ENCODE results near the gene UBE2D4.

Gene UBE2D4

GRCh38 chr7:43929529-43930457, 3.6 kb downstream of the UBE2D4 start:
- Histone ChIP-seq H3K4me1 (ENCODE audit: insufficient read depth, low read length) (peaks cover 25% of the 10 kb centered on the region), H3K36me3 (ENCODE audit: insufficient read depth, low read length) (no peaks in the 10 kb centered on the region), H3K4me2 (ENCODE audit: insufficient read depth, low read length) (no peak overlapping the region), H2AFZ (ENCODE audit: low read depth, low read length) (no peak overlapping the region), H4K20me1 (ENCODE audit: insufficient read depth, low read length) (no peaks in the 10 kb centered on the region), H3K79me2 (ENCODE audit: insufficient read depth, low read length) (peaks cover 12% of the 10 kb centered on the region), H3K4me3 (ENCODE audit: low read depth in 1 of 2, low read length in 2 of 2) (no peak overlapping the region), H3K9me3 (ENCODE audit: insufficient read depth, low read length, severe bottlenecking) (no peaks in the 10 kb centered on the region), H3K9ac (ENCODE audit: low read depth, low read length) (no peak overlapping the region), H3K27ac (ENCODE audit: low read length) (no peak overlapping the region), H3K27me3 (ENCODE audit: insufficient read depth, low read length, poor library complexity) (no peaks in the 10 kb centered on the region)
- DNase-seq (no peak), ATAC-seq (ENCODE audit: insufficient read depth, low read depth) (no peak)
- TF ChIP-seq EZH2 (IDR thresholded peaks at IDR 0.05; ENCODE audit: borderline replicate concordance, low read depth, low read length, severe bottlenecking) (no peak), CTCF (IDR thresholded peaks at IDR 0.05; ENCODE audit: borderline replicate concordance, extremely low read depth, low read length, poor library complexity, severe bottlenecking) (no peak)

GRCh38 chr7:43931346-43931745, 5.1 kb downstream of the UBE2D4 start:
- Histone ChIP-seq H4K20me1 (ENCODE audit: insufficient read depth, low read length) (no peaks in the 10 kb centered on the region), H3K79me2 (ENCODE audit: insufficient read depth, low read length) (no peaks in the 10 kb centered on the region), H3K9ac (ENCODE audit: low read depth, low read length) (no peak overlapping the region), H3K27ac (ENCODE audit: low read length) (no peak overlapping the region), H3K4me3 (ENCODE audit: low read depth in 1 of 2, low read length in 2 of 2) (no peak overlapping the region), H2AFZ (ENCODE audit: low read depth, low read length) (no peak overlapping the region), H3K9me3 (ENCODE audit: insufficient read depth, low read length, severe bottlenecking) (no peaks in the 10 kb centered on the region), H3K36me3 (ENCODE audit: insufficient read depth, low read length) (no peaks in the 10 kb centered on the region), H3K27me3 (ENCODE audit: insufficient read depth, low read length, poor library complexity) (no peaks in the 10 kb centered on the region), H3K4me1 (ENCODE audit: insufficient read depth, low read length) (peaks cover 12% of the 10 kb centered on the region), H3K4me2 (ENCODE audit: insufficient read depth, low read length) (no peak overlapping the region)
- ATAC-seq (ENCODE audit: insufficient read depth, low read depth) = no peak
- no peak for TF ChIP-seq CTCF (IDR thresholded peaks at IDR 0.05; ENCODE audit: borderline replicate concordance, extremely low read depth, low read length, poor library complexity, severe bottlenecking)
- no peak for TF ChIP-seq EZH2 (IDR thresholded peaks at IDR 0.05; ENCODE audit: borderline replicate concordance, low read depth, low read length, severe bottlenecking)
- no peak for DNase-seq

GRCh38 chr7:43933902-43934560, 7.8 kb downstream of the UBE2D4 start:
- Histone ChIP-seq H3K27me3 (ENCODE audit: insufficient read depth, low read length, poor library complexity) (no peaks in the 10 kb centered on the region), H3K4me1 (ENCODE audit: insufficient read depth, low read length) (no peaks in the 10 kb centered on the region), H3K9ac (ENCODE audit: low read depth, low read length) (no peak overlapping the region), H3K36me3 (ENCODE audit: insufficient read depth, low read length) (no peaks in the 10 kb centered on the region), H3K27ac (ENCODE audit: low read length) (no peak overlapping the region), H3K4me2 (ENCODE audit: insufficient read depth, low read length) (no peak overlapping the region), H3K9me3 (ENCODE audit: insufficient read depth, low read length, severe bottlenecking) (no peaks in the 10 kb centered on the region), H3K4me3 (ENCODE audit: low read depth in 1 of 2, low read length in 2 of 2) (no peak overlapping the region), H2AFZ (ENCODE audit: low read depth, low read length) (no peak overlapping the region), H4K20me1 (ENCODE audit: insufficient read depth, low read length) (no peaks in the 10 kb centered on the region), H3K79me2 (ENCODE audit: insufficient read depth, low read length) (no peaks in the 10 kb centered on the region)
- no peak for ATAC-seq (ENCODE audit: insufficient read depth, low read depth)
- TF ChIP-seq CTCF (IDR thresholded peaks at IDR 0.05; ENCODE audit: borderline replicate concordance, extremely low read depth, low read length, poor library complexity, severe bottlenecking) (no peak), EZH2 (IDR thresholded peaks at IDR 0.05; ENCODE audit: borderline replicate concordance, low read depth, low read length, severe bottlenecking) (no peak)
- no peak for DNase-seq

Measured in DND-41 (cell line).